GM18870 (cell line): ENCODE data around the gene PPM1N.
"Not testable (repeated sequence)": the region's sequence is repeated elsewhere in the genome, so short reads cannot be mapped to it uniquely, and the experiment has no call there.

Experiments used
- ATAC-seq: cut with Tn5 transposase; IDR thresholded peaks from one replicate; pipeline ENCODE4 v1.9.1; 2021; ENCODE audit warnings: moderate library complexity; ENCODE audit not compliant: unreplicated experiment

PPM1N gene

GRCh38 chr19:45507872-45508416 is 9.7 kb downstream of the PPM1N start:
- no peak for ATAC-seq

DNA sequence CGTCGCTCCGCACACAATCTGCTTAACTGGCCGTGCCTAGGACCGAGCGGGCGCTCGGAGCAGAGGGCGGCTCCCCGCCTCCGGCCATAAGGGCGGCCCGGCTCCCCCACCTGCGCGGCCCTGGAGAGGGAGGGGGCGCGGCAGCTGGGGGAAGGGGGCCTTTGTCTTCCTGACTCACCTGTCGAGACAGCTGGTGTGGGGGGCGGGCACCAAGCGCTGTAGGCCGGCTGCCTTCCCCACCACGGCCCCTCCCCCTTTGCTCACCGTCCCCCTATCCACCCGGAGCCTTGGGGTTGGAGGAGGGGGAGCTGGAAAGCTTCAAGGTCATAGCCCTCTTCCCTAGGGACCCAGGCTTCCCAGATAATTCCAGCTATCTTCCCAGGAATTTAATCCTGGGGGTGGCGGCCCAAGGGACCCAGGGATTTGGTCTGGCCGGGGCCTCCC is 10.2 kb downstream of the PPM1N start:
- no peak for ATAC-seq

GRCh38 chr19:45508861-45509691 is 10.8 kb downstream of the PPM1N start:
- ATAC-seq: no peak

- ATAC-seq: no peak
Measured at GRCh38 chr19:45509692-45510015, 11.4 kb downstream of the PPM1N start.

DNA sequence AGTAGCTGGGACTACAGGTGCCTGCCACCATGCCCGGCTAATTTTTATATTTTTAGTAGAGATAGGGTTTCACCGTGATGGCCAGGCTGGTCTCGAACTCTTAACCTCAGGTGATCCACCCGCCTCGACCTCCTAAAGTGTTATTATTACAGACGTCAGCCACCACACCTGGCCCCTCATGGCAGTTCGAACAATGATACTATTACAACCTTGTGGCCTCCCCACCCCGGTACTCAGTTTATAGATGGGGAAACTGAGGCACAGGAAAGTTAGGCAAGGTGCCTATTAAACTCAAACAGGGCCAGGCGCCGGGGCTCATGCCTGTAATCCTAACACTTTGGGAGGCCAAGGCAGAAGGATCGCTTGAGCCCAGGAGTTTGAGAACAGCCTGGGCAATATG is 12.1 kb downstream of the PPM1N start:
- ATAC-seq: not testable (repeated sequence)

DNA sequence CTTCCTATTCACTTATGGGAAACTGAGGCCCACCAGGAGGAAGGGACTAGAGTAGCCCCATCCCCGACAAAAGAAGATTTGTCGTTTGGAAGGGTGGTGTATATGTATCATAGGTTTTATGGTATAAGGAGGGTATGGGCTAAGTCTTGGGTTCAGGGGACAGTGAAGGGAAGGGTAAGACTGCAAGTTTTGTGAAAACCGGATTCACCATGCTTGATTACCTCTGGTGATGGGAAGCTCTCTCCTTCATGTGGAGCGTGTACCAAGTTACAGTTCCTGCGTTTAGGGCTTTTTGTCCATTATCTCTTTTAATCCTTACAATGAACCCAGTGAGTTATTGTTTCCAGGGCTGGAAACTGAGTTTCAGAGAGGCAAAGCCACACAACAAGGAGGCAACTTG is 12.8 kb downstream of the PPM1N start:
- ATAC-seq: no peak

- ATAC-seq: no peak
Measured at GRCh38 chr19:45512881-45513483, 14.7 kb downstream of the PPM1N start.

DNA sequence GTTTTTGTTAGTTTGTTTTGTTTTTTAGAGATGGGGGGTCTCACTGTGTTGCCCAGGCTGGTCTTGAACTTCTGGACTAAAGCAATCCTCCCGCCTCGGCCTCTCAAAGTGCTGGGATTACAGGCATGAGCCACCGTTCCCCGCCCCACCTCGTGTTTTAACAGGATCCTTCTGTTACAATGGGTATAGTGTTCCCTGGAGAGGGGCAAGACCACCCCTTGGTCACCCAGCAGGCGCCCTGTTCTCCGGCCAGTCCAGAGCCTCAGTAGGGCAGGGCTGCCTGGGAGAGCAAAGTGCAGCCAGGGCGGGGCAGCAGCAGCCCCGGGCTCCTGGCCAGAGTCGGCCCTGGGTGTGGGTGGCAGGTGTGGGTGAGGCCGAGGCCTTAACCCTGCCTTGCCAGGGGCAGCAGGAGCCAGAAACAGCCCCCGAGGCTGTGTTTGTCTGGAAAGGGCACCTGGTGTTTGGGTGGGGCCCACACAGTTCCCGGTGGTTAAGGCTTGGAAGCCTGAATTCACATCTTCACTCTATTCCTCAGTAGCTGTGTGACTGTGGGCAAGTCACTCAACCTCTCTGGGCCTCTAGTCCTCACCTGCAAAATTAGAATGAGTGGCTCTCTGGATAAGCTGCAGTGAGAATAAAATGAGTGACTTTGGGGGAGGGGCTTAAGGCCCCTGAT is 16.3 kb downstream of the PPM1N start:
- ATAC-seq: no peak

DNA sequence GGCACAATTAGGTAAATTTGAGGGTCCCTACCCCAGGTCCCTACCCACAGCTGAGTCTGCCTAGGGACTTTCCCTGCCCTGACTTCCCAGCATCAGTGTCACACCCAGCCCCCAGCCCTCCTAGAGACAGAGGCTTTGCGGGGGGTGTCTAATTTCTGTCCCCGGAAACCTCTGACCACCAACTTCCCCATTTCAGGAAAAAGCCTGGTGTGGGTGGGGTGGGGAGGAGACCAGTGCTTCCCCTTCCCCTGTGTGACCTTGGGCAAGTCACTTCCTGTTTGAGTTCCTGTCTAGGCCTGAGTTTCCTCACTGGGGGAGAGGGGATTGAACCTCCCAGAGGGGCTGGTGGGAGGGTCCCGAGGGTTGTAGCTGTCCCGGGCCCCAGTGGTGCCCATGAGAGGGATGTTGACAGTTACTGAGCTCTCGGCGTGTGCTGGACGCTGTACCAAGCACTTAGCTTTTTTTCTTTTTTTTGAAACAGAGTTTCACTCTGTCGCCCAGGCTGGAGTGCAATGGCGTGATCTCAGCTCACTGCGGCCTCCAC is 16.9 kb downstream of the PPM1N start:
- no peak for ATAC-seq

DNA sequence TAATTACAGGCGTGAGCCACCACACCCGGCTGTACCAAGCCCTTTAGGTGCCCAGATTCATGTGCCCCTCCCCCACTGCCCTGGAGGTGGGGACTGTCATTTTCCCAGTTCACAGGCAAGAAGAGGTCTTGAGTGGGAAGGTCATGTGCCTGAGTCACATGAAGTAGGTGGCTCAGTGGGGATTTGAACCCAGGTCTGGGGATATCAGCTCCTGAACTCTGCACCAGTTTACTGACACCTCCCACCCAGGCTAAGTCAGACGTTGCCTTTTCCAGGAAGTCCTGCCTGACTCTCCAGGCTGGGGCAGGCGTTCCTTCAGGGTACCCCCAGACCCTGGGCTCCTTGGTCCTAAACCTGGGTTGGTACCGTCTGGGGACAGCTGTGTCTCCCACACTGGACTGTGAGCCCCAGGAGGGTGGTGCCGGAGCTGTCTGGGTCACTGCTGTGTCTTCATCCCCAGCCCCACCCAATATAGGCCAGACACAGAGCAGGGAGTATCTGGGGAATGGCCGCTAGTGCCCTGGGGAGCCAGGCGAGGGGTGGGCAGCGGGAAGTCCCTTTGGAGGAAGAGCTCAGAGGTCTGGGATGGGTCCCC is 17.7 kb downstream of the PPM1N start:
- no peak for ATAC-seq

DNA sequence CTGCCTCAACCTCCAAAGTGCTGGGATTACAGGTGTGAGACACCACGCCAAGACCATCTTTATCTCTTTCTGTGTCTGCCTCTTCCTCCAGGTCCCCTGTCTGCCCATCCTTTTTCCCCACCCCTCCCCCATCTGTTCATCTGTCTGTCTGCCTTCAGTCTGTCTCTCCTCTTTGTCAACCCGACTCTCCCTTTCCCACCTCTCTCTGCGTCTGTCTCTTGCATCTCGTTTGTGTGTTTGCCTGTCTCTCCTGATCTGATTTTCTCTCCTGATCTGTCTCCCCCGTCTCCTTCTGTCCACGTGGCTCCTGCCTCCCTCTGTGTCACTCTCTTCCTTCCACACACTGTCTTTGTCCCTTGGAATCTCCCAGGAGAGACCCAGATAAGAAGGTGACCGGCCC is 19.0 kb downstream of the PPM1N start:
- ATAC-seq: no peak

DNA sequence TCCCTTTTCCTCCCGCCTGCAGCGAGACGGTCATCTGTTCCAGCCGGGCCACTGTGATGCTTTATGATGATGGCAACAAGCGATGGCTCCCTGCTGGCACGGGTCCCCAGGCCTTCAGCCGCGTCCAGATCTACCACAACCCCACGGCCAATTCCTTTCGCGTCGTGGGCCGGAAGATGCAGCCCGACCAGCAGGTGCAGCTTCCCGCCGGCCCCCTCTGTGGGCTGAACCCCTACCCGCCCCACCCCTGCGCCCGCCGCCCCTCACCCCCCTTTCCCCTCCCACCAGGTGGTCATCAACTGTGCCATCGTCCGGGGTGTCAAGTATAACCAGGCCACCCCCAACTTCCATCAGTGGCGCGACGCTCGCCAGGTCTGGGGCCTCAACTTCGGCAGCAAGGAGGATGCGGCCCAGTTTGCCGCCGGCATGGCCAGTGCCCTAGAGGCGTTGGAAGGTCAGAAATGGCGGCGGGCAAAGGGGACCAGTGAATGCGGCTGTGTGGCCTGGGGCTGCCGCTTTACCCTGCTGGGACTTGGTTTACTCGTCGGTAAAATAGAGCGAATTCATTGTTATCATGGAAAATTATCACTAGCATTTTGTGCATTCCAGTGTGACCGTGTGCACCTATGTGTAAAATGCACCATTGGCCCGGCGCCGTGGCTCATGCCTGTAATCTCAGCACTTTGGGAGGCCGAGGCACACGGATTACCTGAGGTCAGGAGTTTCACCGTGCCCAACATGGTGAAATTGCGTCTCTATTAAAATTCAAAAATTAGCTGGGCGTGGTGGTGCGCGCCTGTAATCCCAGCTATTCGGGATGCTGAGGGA is 19.6 kb downstream of the PPM1N start:
- no peak for ATAC-seq

DNA sequence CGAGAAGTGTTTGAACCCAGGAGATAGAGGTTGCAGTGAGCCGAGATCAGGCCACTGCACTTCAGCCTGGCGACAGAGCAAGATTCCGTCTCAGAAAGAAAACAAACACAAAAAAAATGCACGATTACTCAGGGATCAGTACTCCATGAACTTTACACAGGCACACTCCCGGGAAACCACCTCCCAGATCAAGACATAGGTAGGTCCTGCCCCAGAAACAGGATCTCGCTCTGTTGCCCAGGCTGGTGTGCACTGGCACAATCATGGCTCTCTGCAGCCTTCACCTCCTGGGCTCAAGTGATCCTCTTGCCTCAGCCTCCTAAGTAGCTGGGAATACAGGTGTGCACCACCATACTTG is 20.2 kb downstream of the PPM1N start:
- ATAC-seq: no peak

GRCh38 chr19:45522010-45522941 is 24.0 kb downstream of the PPM1N start:
- ATAC-seq: no peak

DNA sequence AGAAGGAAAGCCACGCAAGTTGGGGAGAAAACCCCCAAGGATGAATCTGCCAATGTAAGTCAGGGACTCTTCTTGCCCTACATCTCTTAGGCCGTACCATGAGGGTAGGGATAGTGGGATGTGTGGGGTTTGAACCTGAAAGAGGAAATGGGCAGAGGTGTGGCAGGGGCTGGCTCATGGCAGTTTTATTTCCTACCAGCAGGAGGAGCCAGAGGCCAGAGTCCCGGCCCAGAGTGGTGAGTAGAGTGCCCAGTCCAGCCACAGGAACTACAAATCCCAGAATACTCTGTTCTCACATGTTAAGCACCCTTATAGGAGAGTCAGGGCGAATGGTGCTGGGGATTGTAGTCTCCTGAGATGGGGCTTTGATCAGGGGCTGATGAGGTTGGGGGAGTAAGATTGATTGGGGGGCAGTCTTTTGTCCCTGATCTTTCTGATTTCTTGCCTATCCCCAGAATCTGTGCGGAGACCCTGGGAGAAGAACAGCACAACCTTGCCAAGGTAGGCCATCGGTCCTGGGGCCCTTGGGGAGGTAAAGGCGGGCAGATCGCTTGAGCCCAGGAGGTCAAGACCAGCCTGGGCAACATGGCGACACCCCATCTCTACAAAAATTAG is 25.5 kb downstream of the PPM1N start:
- peak; percentile 71 for ATAC-seq

- no peak for ATAC-seq
Measured at GRCh38 chr19:45524575-45525129, 26.4 kb downstream of the PPM1N start.

DNA sequence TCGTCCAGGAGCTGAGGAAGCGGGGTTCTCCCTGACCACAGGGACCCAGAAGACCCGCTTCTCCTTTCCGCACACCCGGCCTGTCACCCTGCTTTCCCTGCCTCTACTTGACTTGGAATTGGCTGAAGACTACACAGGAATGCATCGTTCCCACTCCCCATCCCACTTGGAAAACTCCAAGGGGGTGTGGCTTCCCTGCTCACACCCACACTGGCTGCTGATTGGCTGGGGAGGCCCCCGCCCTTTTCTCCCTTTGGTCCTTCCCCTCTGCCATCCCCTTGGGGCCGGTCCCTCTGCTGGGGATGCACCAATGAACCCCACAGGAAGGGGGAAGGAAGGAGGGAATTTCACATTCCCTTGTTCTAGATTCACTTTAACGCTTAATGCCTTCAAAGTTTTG is 27.9 kb downstream of the PPM1N start:
- ATAC-seq: no peak

DNA sequence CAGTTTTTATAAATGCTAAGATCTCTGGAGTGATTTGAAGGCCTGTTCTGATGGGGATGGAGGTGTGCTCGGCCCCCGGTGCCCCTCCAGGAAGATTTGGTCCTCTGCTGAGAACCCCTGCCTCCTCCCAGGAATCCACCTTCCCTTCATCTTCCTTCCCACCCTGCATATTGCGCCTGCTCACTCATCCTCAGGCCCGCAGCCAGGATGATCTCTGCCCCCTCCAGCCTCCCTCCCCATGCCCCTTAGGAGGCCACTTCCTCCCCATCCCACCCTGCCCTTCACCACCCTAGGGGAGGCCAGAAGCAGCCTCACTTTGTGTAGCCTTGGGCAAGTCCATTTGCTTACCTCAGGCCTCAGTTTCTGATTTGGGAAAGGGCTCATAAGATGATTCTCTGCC is 28.7 kb downstream of the PPM1N start:
- ATAC-seq: no peak

GRCh38 chr19:45527731-45528130 is 29.5 kb downstream of the PPM1N start:
- ATAC-seq: no peak
